HG03520 (cell line): ENCODE measurements around the gene KANTR.
A peak's percentile ranks its signal among the peaks of the same experiment; 100 is the strongest.

Experiments
- ATAC-seq: cut with Tn5 transposase; IDR thresholded peaks from one replicate; pipeline ENCODE4 v1.9.1; 2021; ENCODE audit warnings: mild to moderate bottlenecking, moderate library complexity; ENCODE audit not compliant: unreplicated experiment

KANTR gene

GRCh38 chrX:53080628-53081580, 13.0 kb upstream of the KANTR start:
- no peak for ATAC-seq

GRCh38 chrX:53081925-53082772, 11.8 kb upstream of the KANTR start, which contains the start of gene TSPYL2:
TSS of gene TSPYL2 (plus strand) at chrX:53082367. CDS start at chrX:53082499, 132 bp downstream.
- peak; percentile 85 for ATAC-seq

- ATAC-seq = no peak
Measured at GRCh38 chrX:53082773-53083616, 10.9 kb upstream of the KANTR start.

GRCh38 chrX:53084043-53084570, 9.8 kb upstream of the KANTR start:
- ATAC-seq = no peak

- ATAC-seq = no peak
Measured at GRCh38 chrX:53084863-53085262, 9.1 kb upstream of the KANTR start.

- no peak for ATAC-seq
Measured at GRCh38 chrX:53085661-53086229, 8.2 kb upstream of the KANTR start.

GRCh38 chrX:53086464-53086863, 7.5 kb upstream of the KANTR start:
- no peak for ATAC-seq

GRCh38 chrX:53087388-53087831, 6.5 kb upstream of the KANTR start:
- ATAC-seq = no peak

- peak; percentile 35 for ATAC-seq
Measured at GRCh38 chrX:53088136-53088974, 5.6 kb upstream of the KANTR start.

- ATAC-seq = no peak
Measured at GRCh38 chrX:53089224-53089842, 4.6 kb upstream of the KANTR start.

- no peak for ATAC-seq
Measured at GRCh38 chrX:53089925-53090324, 4.0 kb upstream of the KANTR start.

GRCh38 chrX:53091354-53091753, 2.6 kb upstream of the KANTR start:
- ATAC-seq = no peak

GRCh38 chrX:53093177-53093655, 726 bp upstream of the KANTR start:
- ATAC-seq = peak; percentile 37

GRCh38 chrX:53094582-53094905, 602 bp downstream of the KANTR start:
- ATAC-seq = no peak

GRCh38 chrX:53095796-53096195, 1.9 kb downstream of the KANTR start:
- ATAC-seq = no peak

- no peak for ATAC-seq
Measured at GRCh38 chrX:53114864-53115549, 21.1 kb downstream of the KANTR start.

- ATAC-seq = no peak
Measured at GRCh38 chrX:53115550-53115874, 21.6 kb downstream of the KANTR start.

GRCh38 chrX:53116101-53116500, 22.2 kb downstream of the KANTR start:
- ATAC-seq = no peak
